GM18951 (cell line): Measurements from ENCODE around the gene DCTN2.
"Not testable (repeated sequence)": the region's sequence is repeated elsewhere in the genome, so short reads cannot be mapped to it uniquely, and the experiment has no call there.

Source experiments
- POLR2A ChIP-seq: IDR thresholded peaks from 4 replicates; pipeline ENCODE4 v1.6.1; 2011; ENCODE audit warnings: mild to moderate bottlenecking; ENCODE audit not compliant: insufficient read length, insufficient read depth; ENCODE audit errors: extremely low read depth
- in situ Hi-C: fragments of 300-500 bp; cut with MboI; formaldehyde crosslinking; loops from one replicate; pipeline ENCODE4 v1.12.0; 2022; ENCODE audit warnings: low sequenced_read_pairs, mixed read lengths, inconsistent platforms; ENCODE audit not compliant: unreplicated experiment

Gene DCTN2

GRCh38 chr12:57523706-57524614, 23.0 kb downstream of the DCTN2 start:
- in situ Hi-C loops: no loop called here
- no peak for TF ChIP-seq POLR2A

- no peak for TF ChIP-seq POLR2A
- in situ Hi-C loops: no loop called here
These were observed 23.9 kb downstream of the DCTN2 start for GRCh38 chr12:57522887-57523705.

DNA sequence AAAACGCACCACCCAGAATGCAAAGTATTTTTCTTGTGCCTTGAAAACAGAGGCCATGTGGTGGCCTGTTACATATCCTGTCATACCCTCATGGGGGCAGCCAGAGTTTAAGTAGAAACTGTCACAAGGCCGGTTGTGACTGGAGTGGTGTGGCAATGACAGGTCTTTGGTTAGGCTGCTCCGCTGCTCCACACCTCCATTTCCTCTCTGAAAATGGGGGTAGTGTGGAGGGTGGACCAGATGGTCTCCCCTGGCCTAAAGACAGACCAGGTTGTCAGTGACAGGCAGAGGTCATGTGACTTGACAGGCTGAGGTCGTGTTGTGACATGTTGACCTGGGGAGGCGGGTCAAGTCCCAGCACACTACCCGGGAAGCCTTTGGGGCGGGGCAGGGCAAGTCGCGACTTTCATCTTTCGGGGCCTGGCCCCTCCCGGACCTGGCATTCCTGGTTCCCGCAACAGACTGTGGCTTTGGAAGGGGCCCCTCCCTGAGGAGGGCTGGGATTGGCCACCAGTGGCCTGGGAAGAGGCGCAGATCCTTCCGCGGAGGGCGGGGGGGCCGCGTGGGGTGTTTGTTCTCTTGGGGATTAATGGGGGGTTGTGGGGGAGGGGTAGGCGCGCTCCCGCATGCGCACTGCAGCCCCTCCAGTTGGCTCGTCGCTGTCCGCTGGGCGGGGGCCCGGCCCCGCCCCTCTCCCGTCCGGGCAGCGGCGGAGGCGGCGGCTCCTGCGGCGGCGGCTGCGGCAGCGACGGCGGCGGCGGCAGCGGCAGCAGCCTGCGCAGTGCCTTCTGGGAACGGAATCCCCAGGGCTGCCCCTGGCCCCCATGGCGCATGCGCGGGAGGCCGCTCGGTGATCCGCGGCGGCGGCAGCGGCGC, 24.7 kb downstream of the DCTN2 start, which contains the start of gene MBD6:
MBD6 (plus strand) TSS at position 814 of the 876 bp plus-strand sequence. CDS start 1,480 bp downstream, outside the sequence.
- in situ Hi-C loops: no loop called here
- TF ChIP-seq POLR2A: peak; percentile 71

GRCh38 chr12:57521525-57522010, 25.4 kb downstream of the DCTN2 start:
- in situ Hi-C loops: no loop called here

DNA sequence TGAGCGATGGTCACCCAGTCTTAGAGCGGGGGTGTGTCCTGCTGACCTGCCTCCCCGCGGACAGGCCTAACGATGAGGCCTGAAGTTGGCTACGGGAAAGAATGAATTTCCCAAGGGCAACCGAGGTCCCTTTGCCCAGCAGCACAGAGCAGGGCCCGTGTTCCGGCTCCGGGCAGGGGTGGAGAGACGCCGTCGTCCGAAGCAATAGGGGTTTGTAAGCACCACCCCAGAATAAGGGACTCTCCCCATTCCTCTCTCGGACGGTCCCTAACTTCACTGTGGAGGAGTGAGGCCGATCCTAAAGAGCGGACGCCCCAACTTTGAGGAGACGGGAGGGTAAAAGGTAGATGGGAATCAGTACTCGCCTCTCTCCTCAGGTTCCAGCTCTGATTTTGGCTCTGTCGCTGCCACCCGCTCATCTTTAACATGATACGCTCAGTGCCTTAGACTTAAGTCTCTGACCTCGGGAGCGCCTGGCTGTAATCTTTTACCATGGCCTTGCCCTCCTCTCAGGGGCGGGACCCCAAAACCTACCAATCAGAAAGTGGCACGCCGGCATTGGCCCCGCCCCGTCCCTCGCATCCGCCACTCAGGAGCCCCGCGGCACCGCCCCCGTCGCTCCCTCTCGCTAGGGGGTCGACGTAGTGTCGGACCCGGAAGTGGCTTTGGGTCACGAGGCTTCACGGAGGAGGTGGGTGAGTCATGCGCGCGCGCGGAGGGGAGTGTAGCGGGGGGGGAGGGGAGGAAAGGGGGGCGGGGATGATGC, 26.8 kb downstream of the DCTN2 start, which contains the start of gene DDIT3:
DDIT3 (minus strand) TSS at position 462 of the 766 bp plus-strand sequence. CDS start 3,108 bp downstream, outside the sequence.
- in situ Hi-C loops: no loop called here
- peak; percentile 99 for TF ChIP-seq POLR2A

More at GRCh38 chr12:57521525-57522010, 25.4 kb downstream of the DCTN2 start:
- no peak for TF ChIP-seq POLR2A

DNA sequence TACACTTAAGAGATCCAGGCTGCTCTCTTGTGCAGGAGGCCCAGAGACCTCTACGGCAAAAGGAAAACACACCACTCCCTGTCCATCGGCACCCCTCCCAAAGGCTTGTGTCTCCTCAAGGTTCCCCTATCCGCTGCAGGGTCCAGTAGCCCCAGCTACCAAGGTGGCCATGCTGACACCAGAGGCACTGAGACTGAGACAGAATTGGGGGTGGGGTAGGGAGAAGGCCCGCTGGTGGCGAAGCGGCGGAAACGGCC, 27.3 kb downstream of the DCTN2 start:
- TF ChIP-seq POLR2A: no peak
- in situ Hi-C loops: no loop called here

DNA sequence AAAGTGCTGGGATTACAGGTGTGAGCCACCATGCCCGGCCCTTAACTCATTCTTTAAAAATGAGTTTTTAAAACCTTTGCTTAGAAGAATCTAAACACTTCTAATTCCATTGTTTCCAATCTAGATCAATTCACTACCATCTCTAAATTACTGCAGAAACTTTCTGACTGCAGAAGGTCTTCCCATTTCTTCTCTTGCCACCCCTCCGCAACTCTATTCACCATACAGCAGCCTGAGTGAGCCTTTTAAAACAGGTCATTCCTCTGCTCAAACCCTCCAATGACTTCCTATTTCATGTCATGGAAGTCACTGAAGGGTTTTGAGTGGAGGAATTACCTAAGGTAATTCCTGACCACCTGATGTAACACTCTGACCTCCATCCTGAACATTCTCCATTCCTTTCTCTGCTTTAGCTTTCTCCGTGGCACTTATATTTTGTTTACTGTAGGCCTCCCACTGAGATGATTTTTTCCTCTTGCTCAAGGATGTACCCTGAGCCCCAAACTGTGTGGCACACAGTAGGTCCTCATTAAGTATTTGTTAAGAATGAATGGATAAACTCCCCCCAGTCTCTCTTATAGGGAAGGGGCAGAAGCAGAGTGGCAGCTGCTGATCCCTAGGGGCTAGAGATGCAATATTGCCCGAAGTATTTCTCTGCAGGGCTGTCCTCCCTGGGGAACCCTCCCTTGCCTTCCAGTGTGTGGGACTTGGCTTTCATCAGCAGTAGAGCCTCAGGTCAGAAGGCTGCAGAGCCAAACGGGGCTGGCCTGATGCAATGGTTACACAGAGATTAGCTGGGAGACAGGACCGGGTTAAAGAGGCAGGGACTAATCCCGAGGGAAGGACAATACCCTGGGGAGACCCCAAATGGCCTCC, 27.8 kb downstream of the DCTN2 start:
- TF ChIP-seq POLR2A: no peak
- in situ Hi-C loops: no loop called here

DNA sequence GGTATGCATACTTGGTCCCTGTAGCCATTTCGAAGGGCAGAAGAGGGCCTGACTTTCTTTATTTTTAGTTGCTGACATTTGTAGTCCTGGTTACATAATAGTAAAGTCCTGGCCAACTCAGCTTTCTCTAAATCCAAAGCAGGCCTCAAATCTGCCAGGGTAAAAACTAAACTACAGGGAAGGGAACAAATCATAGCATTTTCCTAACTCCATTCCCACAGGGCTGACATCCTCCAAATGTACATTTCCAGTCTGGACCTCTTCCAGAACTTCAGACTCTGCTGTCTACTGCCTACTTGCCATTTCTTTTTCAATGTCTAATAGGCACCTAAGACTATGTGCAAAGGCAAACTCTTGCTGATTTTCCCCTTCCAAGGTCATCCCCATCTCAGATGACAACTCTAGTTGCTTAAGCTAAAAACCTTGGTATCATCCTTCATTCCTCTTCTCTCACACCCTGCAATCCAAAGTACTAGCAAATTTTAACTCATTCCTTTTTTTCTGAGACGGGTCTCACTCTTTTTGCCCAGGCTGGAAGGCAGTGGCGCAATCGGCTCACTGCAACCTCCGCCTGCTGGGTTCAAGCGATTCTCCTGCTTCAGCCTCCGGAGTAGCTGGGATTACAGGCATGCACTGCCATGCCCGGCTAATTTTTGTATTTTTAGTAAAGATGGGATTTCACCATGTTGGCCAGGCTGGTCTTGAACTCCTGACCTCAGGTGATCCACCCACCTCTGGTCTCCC, 28.6 kb downstream of the DCTN2 start:
- TF ChIP-seq POLR2A: no peak
- in situ Hi-C loops: no loop called here

GRCh38 chr12:57517718-57518117, 29.3 kb downstream of the DCTN2 start:
- in situ Hi-C loops: not testable (repeated sequence)

DNA sequence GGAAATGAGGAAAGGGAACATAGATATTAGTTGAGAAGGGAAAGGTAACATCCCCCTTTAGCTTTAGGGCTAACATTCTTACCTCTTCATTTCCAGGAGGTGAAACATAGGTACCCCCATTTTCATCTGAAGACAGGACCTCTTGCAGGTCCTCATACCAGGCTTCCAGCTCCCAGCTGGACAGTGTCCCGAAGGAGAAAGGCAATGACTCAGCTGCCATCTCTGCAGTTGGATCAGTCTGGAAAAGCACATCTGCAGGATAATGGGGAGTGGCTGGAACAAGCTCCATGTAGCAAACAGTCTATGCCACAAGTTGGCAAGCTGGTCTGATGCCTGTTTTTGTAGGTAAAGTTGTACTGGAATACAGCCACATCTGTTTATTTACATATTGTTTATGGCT, 29.8 kb downstream of the DCTN2 start:
- in situ Hi-C loops: no loop called here

More for the DNA sequence above, 29.8 kb downstream of the DCTN2 start:
- TF ChIP-seq POLR2A: no peak
